C4-2B (cell line): Measurements from ENCODE around the gene CXCL13.
"Not testable (repeated sequence)": the region's sequence is repeated elsewhere in the genome, so short reads cannot be mapped to it uniquely, and the experiment has no call there.

Experiments
- CTCF ChIP-seq: fragments of 450-650 bp; conservative IDR thresholded peaks from 2 replicates; pipeline ENCODE4 v1.5.1; 2017; ENCODE audit warnings: mild to moderate bottlenecking
- ZFX ChIP-seq: fragments of 450-650 bp; IDR thresholded peaks from 2 replicates; pipeline ENCODE4 v1.6.1; 2017

GRCh38 chr4:77644069-77644468 is 38.4 kb downstream of the CXCL13 start:
- not testable (repeated sequence) for TF ChIP-seq CTCF, ZFX
